Measurements from ENCODE around the gene MSI2.

GRCh38 chr17:57385975-57386374, 129.7 kb downstream of the MSI2 start:
- TF ChIP-seq CTCF (IDR thresholded peaks at IDR 0.05) = no peak
- TF ChIP-seq POLR2A (IDR thresholded peaks at IDR 0.05) = no peak

Measured in suprapubic skin (tissue), 3 donors.